ENCODE results near the gene GARNL3.

GARNL3 gene

GRCh38 chr9:127397646-127398274, 133.2 kb downstream of the GARNL3 start:
- peak in 16 of 58 donors; percentile 9 to 65 (median 29) for DNase-seq

GRCh38 chr9:127398275-127398647, 133.7 kb downstream of the GARNL3 start:
- DNase-seq, result no peak

GRCh38 chr9:127398715-127399400, 134.3 kb downstream of the GARNL3 start:
- DNase-seq, result no peak

GRCh38 chr9:127399736-127400269, 135.2 kb downstream of the GARNL3 start:
- DNase-seq, result no peak

GRCh38 chr9:127402401-127403090, 138.0 kb downstream of the GARNL3 start:
- peak in 17 of 58 donors; percentile 13 to 70 (median 37) for DNase-seq

GRCh38 chr9:127403507-127404192, 139.1 kb downstream of the GARNL3 start:
- no peak for DNase-seq

- no peak for DNase-seq
Measured at GRCh38 chr9:127404631-127405030, 140.1 kb downstream of the GARNL3 start.

GRCh38 chr9:127405344-127406125, 141.0 kb downstream of the GARNL3 start:
- no peak for DNase-seq

- DNase-seq, result no peak
Measured at GRCh38 chr9:127406799-127407491, 142.4 kb downstream of the GARNL3 start.

- no peak for DNase-seq
Measured at GRCh38 chr9:127407492-127407843, 142.9 kb downstream of the GARNL3 start.

- DNase-seq, result no peak
Measured at GRCh38 chr9:127411122-127411521, 146.5 kb downstream of the GARNL3 start.

- no peak for DNase-seq
Measured at GRCh38 chr9:127415141-127415540, 150.6 kb downstream of the GARNL3 start.

GRCh38 chr9:127415657-127416056, 151.1 kb downstream of the GARNL3 start:
- no peak for DNase-seq

GRCh38 chr9:127417131-127418036, 152.8 kb downstream of the GARNL3 start:
- DNase-seq, result peak in 1 of 58 donors; percentile 45

- DNase-seq, result peak in 2 of 58 donors; percentile 18 to 47
Measured at GRCh38 chr9:127418037-127418471, 153.5 kb downstream of the GARNL3 start.

- no peak for DNase-seq
Measured at GRCh38 chr9:127419348-127419747, 154.8 kb downstream of the GARNL3 start.

GRCh38 chr9:127421057-127421456, 156.5 kb downstream of the GARNL3 start:
- DNase-seq, result no peak

- DNase-seq, result no peak
Measured at GRCh38 chr9:127422133-127422782, 157.7 kb downstream of the GARNL3 start.

Measured in anterior cingulate cortex (tissue), 58 donors.